ENCODE results near the gene FIGNL1.

The FIGNL1 gene, protein sequence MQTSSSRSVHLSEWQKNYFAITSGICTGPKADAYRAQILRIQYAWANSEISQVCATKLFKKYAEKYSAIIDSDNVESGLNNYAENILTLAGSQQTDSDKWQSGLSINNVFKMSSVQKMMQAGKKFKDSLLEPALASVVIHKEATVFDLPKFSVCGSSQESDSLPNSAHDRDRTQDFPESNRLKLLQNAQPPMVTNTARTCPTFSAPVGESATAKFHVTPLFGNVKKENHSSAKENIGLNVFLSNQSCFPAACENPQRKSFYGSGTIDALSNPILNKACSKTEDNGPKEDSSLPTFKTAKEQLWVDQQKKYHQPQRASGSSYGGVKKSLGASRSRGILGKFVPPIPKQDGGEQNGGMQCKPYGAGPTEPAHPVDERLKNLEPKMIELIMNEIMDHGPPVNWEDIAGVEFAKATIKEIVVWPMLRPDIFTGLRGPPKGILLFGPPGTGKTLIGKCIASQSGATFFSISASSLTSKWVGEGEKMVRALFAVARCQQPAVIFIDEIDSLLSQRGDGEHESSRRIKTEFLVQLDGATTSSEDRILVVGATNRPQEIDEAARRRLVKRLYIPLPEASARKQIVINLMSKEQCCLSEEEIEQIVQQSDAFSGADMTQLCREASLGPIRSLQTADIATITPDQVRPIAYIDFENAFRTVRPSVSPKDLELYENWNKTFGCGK

GRCh38 chr7:50449881-50450589, at the start of gene FIGNL1:
Gene FIGNL1 (minus strand): TSS chr7:50450350. CDS start chr7:50447287, 3,063 bp downstream.
- Histone ChIP-seq H3K27ac (ENCODE audit: low read length) (peak within 1 kb of the TSS; percentile 18), H3K27me3 (ENCODE audit: control insufficient read depth in 1 of 2, insufficient read depth in 2 of 2, low read length in 2 of 2) (no peaks in the 10 kb centered on the region), H3K4me1 (ENCODE audit: control insufficient read depth, insufficient read depth, low read length) (peaks cover 14% of the 10 kb centered on the region), H3K9me3 (ENCODE audit: control insufficient read depth in 2 of 2, low read length in 2 of 2) (no peaks in the 10 kb centered on the region), H3K36me3 (ENCODE audit: control insufficient read depth in 2 of 2, insufficient read depth in 2 of 2, low read length in 2 of 2) (peaks cover 9 to 17% of the 10 kb centered on the region in 2 donors), H3K9ac (ENCODE audit: low read length in 2 of 2) (peak within 1 kb of the TSS; percentile 66 to 71), H3K4me3 (ENCODE audit: low read length in 2 of 2) (peak within 1 kb of the TSS; percentile 51 to 87)

DNA sequence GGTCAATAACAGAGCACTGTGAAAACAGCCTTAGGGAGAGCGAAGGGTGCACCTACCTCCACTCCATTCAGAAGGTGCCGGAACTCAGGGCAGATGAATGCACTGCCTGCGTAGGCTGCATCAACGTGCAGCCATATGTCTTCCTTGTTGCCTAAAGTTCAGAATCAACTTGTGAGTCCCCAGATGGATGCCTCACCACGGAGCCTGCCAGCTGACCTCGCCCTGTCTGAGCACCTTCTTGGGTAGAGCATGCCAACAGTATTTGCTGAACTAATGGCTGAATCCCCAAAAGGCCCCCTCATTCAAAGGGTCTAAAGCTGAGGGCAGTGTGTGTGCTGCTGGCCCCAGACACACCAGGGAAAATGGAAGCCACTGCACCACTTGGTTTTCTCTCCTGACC, 48.9 kb upstream of the FIGNL1 start:
- Histone ChIP-seq H3K27me3 (ENCODE audit: control insufficient read depth in 1 of 2, insufficient read depth in 2 of 2, low read length in 2 of 2) (peaks cover 0 to 5% of the 10 kb centered on the region in 2 donors), H3K36me3 (ENCODE audit: control insufficient read depth in 2 of 2, insufficient read depth in 2 of 2, low read length in 2 of 2) (no peaks in the 10 kb centered on the region), H3K4me3 (ENCODE audit: low read length in 2 of 2) (no peak overlapping the region), H3K4me1 (ENCODE audit: control insufficient read depth, insufficient read depth, low read length) (peaks cover 18% of the 10 kb centered on the region), H3K27ac (ENCODE audit: low read length) (no peak overlapping the region), H3K9ac (ENCODE audit: low read length in 2 of 2) (no peak overlapping the region), H3K9me3 (ENCODE audit: control insufficient read depth in 2 of 2, low read length in 2 of 2) (no peaks in the 10 kb centered on the region)

GRCh38 chr7:50497968-50498367, 47.8 kb upstream of the FIGNL1 start:
- no peaks in the 10 kb centered on the region for H3K9me3 ChIP-seq (ENCODE audit: control insufficient read depth in 2 of 2, low read length in 2 of 2)
- no peak overlapping the region for H3K27ac ChIP-seq (ENCODE audit: low read length)
- no peak overlapping the region for H3K4me3 ChIP-seq (ENCODE audit: low read length in 2 of 2)
- H3K27me3 ChIP-seq (ENCODE audit: control insufficient read depth in 1 of 2, insufficient read depth in 2 of 2, low read length in 2 of 2) = peaks cover 0 to 5% of the 10 kb centered on the region in 2 donors
- no peaks in the 10 kb centered on the region for H3K36me3 ChIP-seq (ENCODE audit: control insufficient read depth in 2 of 2, insufficient read depth in 2 of 2, low read length in 2 of 2)
- no peak overlapping the region for H3K9ac ChIP-seq (ENCODE audit: low read length in 2 of 2)
- peaks cover 17% of the 10 kb centered on the region for H3K4me1 ChIP-seq (ENCODE audit: control insufficient read depth, insufficient read depth, low read length)

GRCh38 chr7:50497068-50497642, 47.0 kb upstream of the FIGNL1 start:
- Histone ChIP-seq H3K9ac (ENCODE audit: low read length in 2 of 2) (no peak overlapping the region), H3K9me3 (ENCODE audit: control insufficient read depth in 2 of 2, low read length in 2 of 2) (no peaks in the 10 kb centered on the region), H3K27ac (ENCODE audit: low read length) (no peak overlapping the region), H3K36me3 (ENCODE audit: control insufficient read depth in 2 of 2, insufficient read depth in 2 of 2, low read length in 2 of 2) (no peaks in the 10 kb centered on the region), H3K4me3 (ENCODE audit: low read length in 2 of 2) (no peak overlapping the region), H3K27me3 (ENCODE audit: control insufficient read depth in 1 of 2, insufficient read depth in 2 of 2, low read length in 2 of 2) (peaks cover 0 to 5% of the 10 kb centered on the region in 2 donors), H3K4me1 (ENCODE audit: control insufficient read depth, insufficient read depth, low read length) (peaks cover 9% of the 10 kb centered on the region)

GRCh38 chr7:50496569-50496968, 46.4 kb upstream of the FIGNL1 start:
- H3K27me3 ChIP-seq (ENCODE audit: control insufficient read depth in 1 of 2, insufficient read depth in 2 of 2, low read length in 2 of 2) = peaks cover 0 to 5% of the 10 kb centered on the region in 2 donors
- H3K9ac ChIP-seq (ENCODE audit: low read length in 2 of 2) = no peak overlapping the region
- no peaks in the 10 kb centered on the region for H3K36me3 ChIP-seq (ENCODE audit: control insufficient read depth in 2 of 2, insufficient read depth in 2 of 2, low read length in 2 of 2)
- peaks cover 4% of the 10 kb centered on the region for H3K4me1 ChIP-seq (ENCODE audit: control insufficient read depth, insufficient read depth, low read length)
- no peaks in the 10 kb centered on the region for H3K9me3 ChIP-seq (ENCODE audit: control insufficient read depth in 2 of 2, low read length in 2 of 2)
- no peak overlapping the region for H3K4me3 ChIP-seq (ENCODE audit: low read length in 2 of 2)
- H3K27ac ChIP-seq (ENCODE audit: low read length) = no peak overlapping the region

DNA sequence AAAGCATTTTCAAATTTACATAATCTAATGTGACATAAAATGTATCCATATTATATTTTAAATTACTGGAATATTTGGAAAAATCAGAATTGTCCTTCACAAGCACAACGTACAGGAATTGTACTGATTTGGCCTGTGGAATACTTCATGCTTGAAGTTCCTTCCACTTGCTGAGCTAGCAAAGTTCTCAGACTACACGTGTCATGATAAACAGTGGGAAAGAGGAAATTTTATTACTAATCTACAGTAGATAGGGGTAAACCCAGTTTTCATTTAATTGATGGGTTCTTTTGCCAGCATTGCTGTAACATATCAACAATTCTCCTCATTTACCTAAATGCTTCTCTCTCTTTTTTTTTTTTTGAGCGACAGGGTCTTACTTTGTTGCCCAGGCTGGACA, 45.6 kb upstream of the FIGNL1 start:
- Histone ChIP-seq H3K4me1 (ENCODE audit: control insufficient read depth, insufficient read depth, low read length) (peaks cover 4% of the 10 kb centered on the region), H3K9me3 (ENCODE audit: control insufficient read depth in 2 of 2, low read length in 2 of 2) (no peaks in the 10 kb centered on the region), H3K27ac (ENCODE audit: low read length) (no peak overlapping the region), H3K36me3 (ENCODE audit: control insufficient read depth in 2 of 2, insufficient read depth in 2 of 2, low read length in 2 of 2) (no peaks in the 10 kb centered on the region), H3K9ac (ENCODE audit: low read length in 2 of 2) (no peak overlapping the region), H3K4me3 (ENCODE audit: low read length in 2 of 2) (no peak overlapping the region), H3K27me3 (ENCODE audit: control insufficient read depth in 1 of 2, insufficient read depth in 2 of 2, low read length in 2 of 2) (peaks cover 0 to 5% of the 10 kb centered on the region in 2 donors)

GRCh38 chr7:50492770-50493519, 42.8 kb upstream of the FIGNL1 start:
- peaks cover 0 to 5% of the 10 kb centered on the region in 2 donors for H3K27me3 ChIP-seq (ENCODE audit: control insufficient read depth in 1 of 2, insufficient read depth in 2 of 2, low read length in 2 of 2)
- no peak overlapping the region for H3K4me3 ChIP-seq (ENCODE audit: low read length in 2 of 2)
- no peaks in the 10 kb centered on the region for H3K36me3 ChIP-seq (ENCODE audit: control insufficient read depth in 2 of 2, insufficient read depth in 2 of 2, low read length in 2 of 2)
- no peak overlapping the region for H3K27ac ChIP-seq (ENCODE audit: low read length)
- H3K9me3 ChIP-seq (ENCODE audit: control insufficient read depth in 2 of 2, low read length in 2 of 2) = no peaks in the 10 kb centered on the region
- H3K9ac ChIP-seq (ENCODE audit: low read length in 2 of 2) = no peak overlapping the region
- no peaks in the 10 kb centered on the region for H3K4me1 ChIP-seq (ENCODE audit: control insufficient read depth, insufficient read depth, low read length)

- Histone ChIP-seq H3K9me3 (ENCODE audit: control insufficient read depth in 2 of 2, low read length in 2 of 2) (no peaks in the 10 kb centered on the region), H3K36me3 (ENCODE audit: control insufficient read depth in 2 of 2, insufficient read depth in 2 of 2, low read length in 2 of 2) (no peaks in the 10 kb centered on the region), H3K27ac (ENCODE audit: low read length) (no peak overlapping the region), H3K27me3 (ENCODE audit: control insufficient read depth in 1 of 2, insufficient read depth in 2 of 2, low read length in 2 of 2) (peaks cover 0 to 1% of the 10 kb centered on the region in 2 donors), H3K4me3 (ENCODE audit: low read length in 2 of 2) (no peak overlapping the region), H3K4me1 (ENCODE audit: control insufficient read depth, insufficient read depth, low read length) (no peaks in the 10 kb centered on the region), H3K9ac (ENCODE audit: low read length in 2 of 2) (no peak overlapping the region)
Observed at GRCh38 chr7:50491943-50492342, 41.8 kb upstream of the FIGNL1 start.

DNA sequence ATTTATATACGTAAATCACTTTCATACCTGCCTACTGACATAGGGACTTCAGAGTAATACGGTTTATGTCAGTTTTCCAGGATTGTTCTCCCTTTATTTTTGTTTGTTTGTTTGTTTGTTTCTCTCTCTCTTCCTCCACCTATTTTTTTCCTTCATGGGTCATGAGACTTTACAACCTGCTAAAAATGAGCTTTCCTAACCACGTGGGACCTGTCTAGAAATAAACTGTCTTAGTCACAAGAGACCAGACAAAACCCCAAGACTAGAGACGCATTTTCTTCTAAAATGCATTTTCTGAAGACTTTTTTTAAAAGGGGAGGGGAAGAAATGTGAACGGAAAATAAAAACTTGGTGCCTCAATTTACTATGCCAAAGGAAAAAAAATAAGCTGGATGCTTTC, 41.1 kb upstream of the FIGNL1 start:
- no peak overlapping the region for H3K4me3 ChIP-seq (ENCODE audit: low read length in 2 of 2)
- no peaks in the 10 kb centered on the region for H3K4me1 ChIP-seq (ENCODE audit: control insufficient read depth, insufficient read depth, low read length)
- H3K9me3 ChIP-seq (ENCODE audit: control insufficient read depth in 2 of 2, low read length in 2 of 2) = no peaks in the 10 kb centered on the region
- no peaks in the 10 kb centered on the region for H3K36me3 ChIP-seq (ENCODE audit: control insufficient read depth in 2 of 2, insufficient read depth in 2 of 2, low read length in 2 of 2)
- H3K27ac ChIP-seq (ENCODE audit: low read length) = no peak overlapping the region
- no peak overlapping the region for H3K9ac ChIP-seq (ENCODE audit: low read length in 2 of 2)
- H3K27me3 ChIP-seq (ENCODE audit: control insufficient read depth in 1 of 2, insufficient read depth in 2 of 2, low read length in 2 of 2) = no peaks in the 10 kb centered on the region

DNA sequence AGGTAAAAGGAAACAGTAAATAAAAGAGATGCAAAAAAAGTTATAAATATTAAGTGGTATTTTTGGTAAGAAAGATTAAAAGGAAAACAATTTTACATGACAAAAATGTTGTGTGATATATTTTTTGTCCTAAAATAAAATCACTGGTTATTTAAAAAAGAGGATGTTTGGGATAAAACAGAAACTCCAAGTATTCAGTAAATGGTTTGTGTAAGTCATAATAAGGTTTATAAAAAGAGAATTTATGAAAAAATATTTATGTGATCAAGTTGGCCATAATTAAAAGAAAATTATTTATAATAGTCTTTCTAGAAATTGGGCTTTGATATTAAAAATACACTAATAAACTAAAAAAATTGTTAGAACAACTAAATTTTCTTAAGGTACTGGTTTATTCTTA, 38.2 kb upstream of the FIGNL1 start:
- no peaks in the 10 kb centered on the region for H3K4me1 ChIP-seq (ENCODE audit: control insufficient read depth, insufficient read depth, low read length)
- H3K27ac ChIP-seq (ENCODE audit: low read length) = no peak overlapping the region
- H3K9me3 ChIP-seq (ENCODE audit: control insufficient read depth in 2 of 2, low read length in 2 of 2) = no peaks in the 10 kb centered on the region
- H3K9ac ChIP-seq (ENCODE audit: low read length in 2 of 2) = no peak overlapping the region
- H3K27me3 ChIP-seq (ENCODE audit: control insufficient read depth in 1 of 2, insufficient read depth in 2 of 2, low read length in 2 of 2) = no peaks in the 10 kb centered on the region
- H3K36me3 ChIP-seq (ENCODE audit: control insufficient read depth in 2 of 2, insufficient read depth in 2 of 2, low read length in 2 of 2) = no peaks in the 10 kb centered on the region
- no peak overlapping the region for H3K4me3 ChIP-seq (ENCODE audit: low read length in 2 of 2)

Measured in stomach smooth muscle (tissue), 2 donors.